ENCODE measurements around the gene SLC12A4. TPM values are rescaled to one million over a fixed set of nuclear protein-coding genes. Genes with fewer than 3 reads are reported as not detected.
A peak's percentile ranks its signal among the peaks of the same experiment; 100 is the strongest.

Gene SLC12A4
- total and polyA plus RNA-seq, 2 of the 13 experiments (the other 11 are each of a cell fraction or from before 2014, with no cell fraction given) = 65.1 to 84.3 TPM

GRCh38 chr16:67936124-67936879 lies 32.1 kb downstream of the SLC12A4 start, which contains the start of gene PSMB10 (continued):
- TF ChIP-seq MATR3 (CRISPR knock-in tag; IDR thresholded peaks at IDR 0.05) = no peak
- TF ChIP-seq ZNF75D (CRISPR knock-in tag; IDR thresholded peaks at IDR 0.05; ENCODE audit: borderline replicate concordance) = 0 out of 2 replicates have a peak, but pooled peaks have one; percentile 34
- TF ChIP-seq REL (CRISPR knock-in tag; conservative IDR thresholded peaks at IDR 0.05) = 0 out of 2 replicates have a peak, but pooled peaks have one; percentile 2
- TF ChIP-seq SMAD3 (CRISPR knock-in tag; IDR thresholded peaks at IDR 0.05) = 0 out of 2 replicates have a peak, but pooled peaks have one; percentile 9
- TF ChIP-seq NCOA5 (CRISPR knock-in tag; IDR thresholded peaks at IDR 0.05) = no peak; the same call in 1 of the 2 replicates
- 0 out of 2 replicates have a peak, but pooled peaks have one; percentile 5 for TF ChIP-seq HNF4G (IDR thresholded peaks at IDR 0.05; ENCODE audit: borderline replicate concordance, low read depth, low read length)
- peak; percentile 11; the same call in 1 of the 2 replicates for TF ChIP-seq HNF4G (CRISPR knock-in tag; IDR thresholded peaks at IDR 0.05; ENCODE audit: borderline replicate concordance, low read depth)
- 0 out of 2 replicates have a peak, but pooled peaks have one; percentile 2 for TF ChIP-seq ZNF44 (CRISPR knock-in tag; IDR thresholded peaks at IDR 0.05)
- TF ChIP-seq MLX (CRISPR knock-in tag; IDR thresholded peaks at IDR 0.05) = no peak
- no peak for TF ChIP-seq ZNF713 (CRISPR knock-in tag; IDR thresholded peaks at IDR 0.05)
- TF ChIP-seq ZNF792 (CRISPR knock-in tag; IDR thresholded peaks at IDR 0.05) = no peak
- TF ChIP-seq RBAK (CRISPR knock-in tag; IDR thresholded peaks at IDR 0.05) = no peak
- TF ChIP-seq ZBTB38 (CRISPR knock-in tag; IDR thresholded peaks at IDR 0.05) = no peak
- no peak for TF ChIP-seq ZNF292 (CRISPR knock-in tag; IDR thresholded peaks at IDR 0.05; ENCODE audit: borderline replicate concordance, low read depth)
- TF ChIP-seq ZNF260 (CRISPR knock-in tag; IDR thresholded peaks at IDR 0.05; ENCODE audit: borderline replicate concordance, low read depth) = no peak
- TF ChIP-seq MTERF4 (CRISPR knock-in tag; IDR thresholded peaks at IDR 0.05) = 0 out of 2 replicates have a peak, but pooled peaks have one; percentile 20
- TF ChIP-seq SCMH1 (CRISPR knock-in tag; IDR thresholded peaks at IDR 0.05; ENCODE audit: borderline replicate concordance) = no peak
- no peak for TF ChIP-seq THRA (CRISPR knock-in tag; IDR thresholded peaks at IDR 0.05; ENCODE audit: borderline replicate concordance)
- no peak for TF ChIP-seq HNF1B (CRISPR knock-in tag; IDR thresholded peaks at IDR 0.05)
- TF ChIP-seq RORA (CRISPR knock-in tag; IDR thresholded peaks at IDR 0.05) = no peak
